Uterus (tissue), 2 donors: ENCODE data around the gene ADAMTS15.

ENCODE experiments used
- CTCF ChIP-seq, 4 experiments: fragments of 200-600 bp in 2 of 4; fragments of 450-650 bp in 2 of 4; sonication (generic) in 2 of 4; IDR thresholded peaks; one replicate each; pipeline ENCODE4 v1.5.1; 2016 to 2019; ENCODE audit warnings: antibody characterized with exemption in 4 of 4, mild to moderate bottlenecking in 2 of 4, moderate library complexity in 1 of 4
- POLR2A ChIP-seq, 2 donors: fragments of 450-650 bp; IDR thresholded peaks; one replicate each; pipeline ENCODE4 v1.6.1; 2016; ENCODE audit warnings: antibody characterized with exemption in 2 of 2, mild to moderate bottlenecking in 1 of 2, moderate library complexity in 1 of 2

GRCh38 chr11:130400781-130401483, 47.5 kb upstream of the ADAMTS15 start:
- TF ChIP-seq POLR2A (IDR thresholded peaks at IDR 0.05) (no peak), CTCF (IDR thresholded peaks at IDR 0.05) (no peak)
